ENCODE results near the gene HERC2.

DNA sequence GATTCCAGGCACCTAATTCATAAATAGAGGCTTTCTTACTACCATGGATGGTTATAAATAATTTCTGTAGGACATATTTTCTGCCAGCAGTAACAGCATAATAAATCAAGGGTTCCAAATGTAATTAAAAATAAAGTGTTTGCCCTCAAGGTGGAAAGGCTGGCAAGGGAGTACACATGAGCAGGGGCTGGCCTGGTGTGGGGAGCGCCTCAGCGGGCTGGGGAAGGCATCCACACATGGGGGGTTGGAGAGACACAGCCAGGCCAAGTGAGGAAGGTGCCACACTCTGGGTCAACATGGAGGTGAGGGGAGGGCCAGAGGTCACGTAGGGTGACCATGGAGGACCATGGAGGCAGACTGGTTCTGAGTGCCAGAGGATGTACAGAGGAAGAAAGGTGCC, 157.1 kb downstream of the HERC2 start:
- no peak for TF ChIP-seq CTCF (IDR thresholded peaks at IDR 0.05)
- TF ChIP-seq POLR2A (IDR thresholded peaks at IDR 0.05) = no peak
